Endothelial cell of umbilical vein (primary cell): Measurements from ENCODE around the gene ZNF248. TPM values are rescaled to one million over a fixed set of nuclear protein-coding genes. Genes with fewer than 3 reads are reported as not detected.

Source experiments
- BruUV-seq: library from RNA; stranded (reverse); fragments of 400-500 nt; replicated peaks from 2 replicates; lab custom pipeline; 2021; lab: Mats Ljungman, UMichigan
- CTCF ChIA-PET: fragments of 300-600, 350-600 bp; sonication (Branson Sonifier 250); formaldehyde crosslinking; loops from one replicate; lab custom pipeline; 2021; ENCODE audit warnings: antibody characterized with exemption, inconsistent platforms; lab: Charles Lee
- POLR2A ChIA-PET: fragments of 300-600, 350-600 bp; sonication (Branson Sonifier 250); formaldehyde crosslinking; loops from one replicate; lab custom pipeline; 2021; ENCODE audit warnings: antibody characterized with exemption, inconsistent platforms; lab: Charles Lee
- DNase-seq: peaks from one replicate; pipeline ENCODE4 v3.0.0-alpha.2; 2011; ENCODE audit warnings: low read depth, low spot score
- FAIRE-seq: peaks from 2 replicates; lab custom pipeline; 2011; peaks lifted over from hg19 to GRCh38; lab: Jason Lieb, UNC
- H2AFZ ChIP-seq: 2 replicates; pipeline ENCODE4 v1.6.0; 2012; ENCODE audit warnings: low read depth, low read length, control low read depth, inconsistent platforms
- H3K27ac ChIP-seq: 2 replicates; pipeline ENCODE4 v1.5.1; 2011; ENCODE audit warnings: low read depth, mild to moderate bottlenecking, control low read depth, low read length, moderate library complexity; ENCODE audit not compliant: insufficient read depth
- H3K27me3 ChIP-seq, 2 experiments: 2 replicates each; pipeline versions ENCODE4 v1.6.0 to v1.6.1; 2011; ENCODE audit warnings: low read length in 2 of 2, mixed read lengths in 1 of 2; ENCODE audit not compliant: control insufficient read depth in 2 of 2, insufficient read depth in 2 of 2
- H3K36me3 ChIP-seq, 2 experiments: 2 replicates in 1 of 2; 3 replicates in 1 of 2; pipeline ENCODE4 v1.5.1; 2011; ENCODE audit warnings: low read length in 2 of 2, mild to moderate bottlenecking in 1 of 2, moderate library complexity in 1 of 2; ENCODE audit not compliant: control insufficient read depth in 2 of 2, insufficient read depth in 2 of 2; ENCODE audit errors: extremely low read depth in 1 of 2
- H3K4me1 ChIP-seq: 3 replicates; pipeline ENCODE4 v1.5.1; 2011; ENCODE audit warnings: mild to moderate bottlenecking, low read length; ENCODE audit not compliant: control insufficient read depth, insufficient read depth; ENCODE audit errors: extremely low read depth
- H3K4me2 ChIP-seq: 2 replicates; pipeline ENCODE4 v1.6.1; 2011; ENCODE audit warnings: low read length, control low read depth, mixed read lengths; ENCODE audit not compliant: insufficient read depth
- H3K4me3 ChIP-seq, 3 experiments: fragments of 200-600 bp in 1 of 3; sonication (generic), shearing (Covaris generic) in 1 of 3; replicated peaks in 1 of 3; 2 replicates each; pipeline ENCODE4 v1.5.1; 2011 to 2016; ENCODE audit warnings: control low read depth in 3 of 3, low read length in 3 of 3, mild to moderate bottlenecking in 2 of 3, inconsistent platforms in 1 of 3, low read depth in 1 of 3, moderate library complexity in 1 of 3; ENCODE audit not compliant: insufficient read depth in 1 of 3
- H3K79me2 ChIP-seq: 2 replicates; pipeline ENCODE4 v1.6.0; 2012; ENCODE audit warnings: low read length, inconsistent platforms; ENCODE audit not compliant: control insufficient read depth, insufficient read depth
- H3K9ac ChIP-seq: replicated peaks from 2 replicates; pipeline ENCODE3; 2011; ENCODE audit warnings: low read length, control low read depth; ENCODE audit not compliant: insufficient read depth; ENCODE audit errors: extremely low read depth
- H3K9me1 ChIP-seq: replicated peaks from 3 replicates; pipeline ENCODE4 v1.6.0; 2011; ENCODE audit warnings: mild to moderate bottlenecking, low read length; ENCODE audit not compliant: control insufficient read depth, insufficient read depth; ENCODE audit errors: extremely low read depth
- H3K9me3 ChIP-seq: replicated peaks from 2 replicates; pipeline ENCODE4 v1.5.1; 2012; ENCODE audit warnings: low read length, inconsistent platforms; ENCODE audit not compliant: control insufficient read depth, insufficient read depth
- H4K20me1 ChIP-seq: replicated peaks from 2 replicates; pipeline ENCODE3; 2011; ENCODE audit warnings: mild to moderate bottlenecking, low read length; ENCODE audit not compliant: control insufficient read depth, insufficient read depth; ENCODE audit errors: extremely low read depth
- CTCF ChIP-seq, 2 donors: IDR thresholded peaks; 1 replicate in 1 of 2; 2 replicates in 1 of 2; pipeline ENCODE4 v1.5.1; 2011; ENCODE audit warnings: low read length in 2 of 2, mild to moderate bottlenecking in 2 of 2, moderate library complexity in 2 of 2, control low read depth in 1 of 2, inconsistent platforms in 1 of 2, low read depth in 1 of 2; ENCODE audit not compliant: insufficient read depth in 1 of 2; ENCODE audit errors: extremely low read depth in 1 of 2
- EZH2 ChIP-seq: IDR thresholded peaks from 2 replicates; pipeline ENCODE4 v1.6.1; 2012; ENCODE audit warnings: borderline replicate concordance, low read depth, mild to moderate bottlenecking, moderate library complexity, low read length, inconsistent platforms; ENCODE audit not compliant: severe bottlenecking
- FOS ChIP-seq: IDR thresholded peaks from 2 replicates; pipeline ENCODE4 v1.6.1; 2011; ENCODE audit warnings: mild to moderate bottlenecking, low read length, moderate library complexity, borderline replicate concordance; ENCODE audit not compliant: insufficient read depth
- GATA2 ChIP-seq: IDR thresholded peaks from 2 replicates; pipeline ENCODE4 v1.7.0; 2011; ENCODE audit warnings: low read depth, mild to moderate bottlenecking, moderate library complexity, mixed read lengths, low read length; ENCODE audit not compliant: insufficient read length, insufficient read depth
- JUN ChIP-seq: IDR thresholded peaks from 2 replicates; pipeline ENCODE4 v1.6.1; 2011; ENCODE audit warnings: borderline replicate concordance, low read depth; ENCODE audit not compliant: insufficient read length, insufficient read depth
- MAX ChIP-seq: IDR thresholded peaks from 2 replicates; pipeline ENCODE4 v1.6.1; 2011; ENCODE audit not compliant: insufficient read depth, insufficient read length
- MYC ChIP-seq: IDR thresholded peaks from one replicate; pipeline ENCODE4 v1.6.1; 2011; ENCODE audit warnings: mild to moderate bottlenecking, low read depth, low read length
- POLR2A ChIP-seq: IDR thresholded peaks from 2 replicates; pipeline ENCODE4 v1.6.1; 2012; ENCODE audit warnings: low read depth, mild to moderate bottlenecking, control low read depth, low read length
- POLR2AphosphoS5 ChIP-seq: IDR thresholded peaks from 2 replicates; pipeline ENCODE4 v1.6.1; 2012; ENCODE audit warnings: low read depth, mild to moderate bottlenecking, control low read depth, low read length, moderate library complexity; ENCODE audit not compliant: insufficient read depth
- dilution Hi-C: fragments of 300-500 bp; cut with MboI; formaldehyde crosslinking; loops from one replicate; pipeline ENCODE4 v1.15.0; 2019; ENCODE audit warnings: low sequenced_read_pairs; ENCODE audit not compliant: extremely low pct_ligation_motif_present
- intact Hi-C: fragments of 100-400 bp; cut with micrococcal nuclease; formaldehyde crosslinking; loops from one replicate; pipeline ENCODE4 v1.10.0; 2022
- polyA plus RNA-seq, 4 experiments: library from polyadenylated mRNA; depleted of rRNA in 3 of 4; stranded (reverse) in 3 of 4; unstranded in 1 of 4; fragments of >200 nt; gene quantifications; 2 replicates each; pipeline versions ENCODE4 v1.2.1 to v1.2.3, GENCODE V29; 2011 to 2012; ENCODE audit warnings: missing spikeins in 1 of 4
- total RNA-seq: library from RNA; stranded (reverse); gene quantifications from 2 replicates; pipeline ENCODE4 v1.2.3, GENCODE V29; 2021

The ZNF248 gene
- total and polyA plus RNA-seq, 2 donors (not counting 3 experiments of a cell fraction or from before 2014, with no cell fraction given) = 4.3 to 6.5 TPM

GRCh38 chr10:37803269-37803668 is 54.1 kb downstream of the ZNF248 start:
- BruUV-seq = no TSS peak
- intact Hi-C loops = no loop called here

More at GRCh38 chr10:37803269-37803668, 54.1 kb downstream of the ZNF248 start:
- ChIA-PET CTCF (no interaction called here), POLR2A (no interaction called here)
- FAIRE-seq = no peak
- no peak overlapping the region for H3K4me3 ChIP-seq
- no peaks in the 10 kb centered on the region for H3K36me3 ChIP-seq
- H3K9me1 ChIP-seq = no peaks in the 10 kb centered on the region
- no peak overlapping the region for H3K4me2 ChIP-seq
- no peaks in the 10 kb centered on the region for H3K79me2 ChIP-seq
- H3K4me1 ChIP-seq = no peaks in the 10 kb centered on the region
- no peak overlapping the region for H3K27ac ChIP-seq
- TF ChIP-seq POLR2A = no peak
- no peak for TF ChIP-seq MYC
- TF ChIP-seq GATA2 = no peak
- no peak for TF ChIP-seq POLR2AphosphoS5
- no peak for TF ChIP-seq CTCF (IDR thresholded peaks at IDR 0.05; ENCODE audit: extremely low read depth in 1 of 2, insufficient read depth in 1 of 2, low read depth in 1 of 2, low read length in 2 of 2)
- TF ChIP-seq EZH2 = no peak
- no peak for TF ChIP-seq JUN
- TF ChIP-seq MAX = no peak
- no peak for TF ChIP-seq FOS
- no peaks in the 10 kb centered on the region for H4K20me1 ChIP-seq
- no peaks in the 10 kb centered on the region for H3K27me3 ChIP-seq
- H2AFZ ChIP-seq = no peak overlapping the region
- no peak overlapping the region for H3K9ac ChIP-seq
- no peak for DNase-seq
- H3K9me3 ChIP-seq = peaks cover 4% of the 10 kb centered on the region
- dilution Hi-C loops = no loop called here
